Endothelial cell (in vitro differentiated cells): ENCODE measurements around the gene EEA1. TPM values are rescaled to one million over a fixed set of nuclear protein-coding genes. Genes with fewer than 3 reads are reported as not detected.

ENCODE experiments used
- DNase-seq: peaks from one replicate; pipeline ENCODE4 v3.0.0; 2021; ENCODE audit warnings: low spot score
- H3K27ac Mint-ChIP-seq: one replicate; pipeline ENCODE4 v1.8.0; 2021; ENCODE audit warnings: mixed read lengths, inconsistent platforms; ENCODE audit not compliant: unreplicated experiment
- H3K27me3 Mint-ChIP-seq: one replicate; pipeline ENCODE4 v1.8.0; 2021; ENCODE audit warnings: mild to moderate bottlenecking, moderate library complexity, mixed read lengths, inconsistent platforms; ENCODE audit not compliant: unreplicated experiment
- H3K36me3 Mint-ChIP-seq: one replicate; pipeline ENCODE4 v1.8.0; 2021; ENCODE audit warnings: mild to moderate bottlenecking, low read depth, mixed read lengths, inconsistent platforms; ENCODE audit not compliant: unreplicated experiment
- H3K4me1 Mint-ChIP-seq: one replicate; pipeline ENCODE4 v1.8.0; 2021; ENCODE audit warnings: mild to moderate bottlenecking, mixed read lengths, inconsistent platforms; ENCODE audit not compliant: unreplicated experiment
- H3K4me3 Mint-ChIP-seq: one replicate; pipeline ENCODE4 v1.8.0; 2021; ENCODE audit warnings: mild to moderate bottlenecking, mixed read lengths, inconsistent platforms; ENCODE audit not compliant: unreplicated experiment
- H3K9me3 Mint-ChIP-seq: one replicate; pipeline ENCODE4 v1.8.0; 2021; ENCODE audit warnings: mixed read lengths, inconsistent platforms; ENCODE audit not compliant: unreplicated experiment
- CTCF ChIP-seq: fragments of 200-600 bp; sonication (generic); IDR thresholded peaks from one replicate; pipeline ENCODE4 v1.5.0; 2021; ENCODE audit warnings: antibody characterized with exemption; ENCODE audit not compliant: unreplicated experiment
- total RNA-seq: library from RNA; stranded (reverse); fragmentation: NEBNext Ultra II Directional; extraction: Animal tissue kit (Norgen Biotek cat#: 25700); gene quantifications from one replicate; pipeline ENCODE4 v1.2.1, GENCODE V29; 2021; ENCODE audit not compliant: unreplicated experiment

The EEA1 gene
- total RNA-seq, 1 donor from 2014 or later: 14.1 TPM

GRCh38 chr12:92915365-92915764, 13.7 kb downstream of the EEA1 start:
- no peak for TF ChIP-seq CTCF
- peaks cover 5% of the 10 kb centered on the region for H3K4me1 Mint-ChIP-seq
- no peak overlapping the region for H3K4me3 Mint-ChIP-seq
- H3K27ac Mint-ChIP-seq: no peak overlapping the region
- no peaks in the 10 kb centered on the region for H3K27me3 Mint-ChIP-seq
- no peak for DNase-seq
- peaks cover 4% of the 10 kb centered on the region for H3K36me3 Mint-ChIP-seq
- H3K9me3 Mint-ChIP-seq: no peaks in the 10 kb centered on the region

- H3K27ac Mint-ChIP-seq: no peak overlapping the region
- H3K27me3 Mint-ChIP-seq: no peaks in the 10 kb centered on the region
- no peak for TF ChIP-seq CTCF
- H3K4me1 Mint-ChIP-seq: peaks cover 5% of the 10 kb centered on the region
- H3K4me3 Mint-ChIP-seq: no peak overlapping the region
- peaks cover 4% of the 10 kb centered on the region for H3K36me3 Mint-ChIP-seq
- DNase-seq: no peak
- no peaks in the 10 kb centered on the region for H3K9me3 Mint-ChIP-seq
Measured at GRCh38 chr12:92914170-92914569, 14.9 kb downstream of the EEA1 start.

- Mint-ChIP-seq H3K9me3 (no peaks in the 10 kb centered on the region), H3K27me3 (no peaks in the 10 kb centered on the region), H3K4me1 (peaks cover 5% of the 10 kb centered on the region), H3K27ac (no peak overlapping the region), H3K36me3 (peaks cover 4% of the 10 kb centered on the region), H3K4me3 (no peak overlapping the region)
- DNase-seq: no peak
- no peak for TF ChIP-seq CTCF
Measured at GRCh38 chr12:92912672-92913071, 16.4 kb downstream of the EEA1 start.

- no peak for DNase-seq
- Mint-ChIP-seq H3K4me3 (no peak overlapping the region), H3K4me1 (peaks cover 5% of the 10 kb centered on the region), H3K36me3 (peaks cover 4% of the 10 kb centered on the region), H3K9me3 (no peaks in the 10 kb centered on the region), H3K27me3 (no peaks in the 10 kb centered on the region), H3K27ac (no peak overlapping the region)
- TF ChIP-seq CTCF: no peak
Measured at GRCh38 chr12:92912052-92912451, 17.0 kb downstream of the EEA1 start.

GRCh38 chr12:92911339-92911738, 17.8 kb downstream of the EEA1 start:
- Mint-ChIP-seq H3K4me3 (no peak overlapping the region), H3K36me3 (peaks cover 4% of the 10 kb centered on the region), H3K27ac (no peak overlapping the region), H3K9me3 (no peaks in the 10 kb centered on the region), H3K4me1 (peaks cover 5% of the 10 kb centered on the region), H3K27me3 (no peaks in the 10 kb centered on the region)
- TF ChIP-seq CTCF: no peak
- DNase-seq: no peak
